GM23338 (cell line): ENCODE results near the gene MYL4.
"Not testable (repeated sequence)": the region's sequence is repeated elsewhere in the genome, so short reads cannot be mapped to it uniquely, and the experiment has no call there.

ENCODE experiments used
- CTCF ChIP-seq, 2 experiments: fragments of 200-600 bp in 1 of 2; sonication (generic) in 1 of 2; conservative IDR thresholded peaks; 2 replicates each; pipeline versions ENCODE4 v1.5.1 to v1.6.1; 2016 to 2017; ENCODE audit warnings: antibody characterized with exemption in 2 of 2, low read depth in 2 of 2, mild to moderate bottlenecking in 2 of 2, moderate library complexity in 1 of 2
- EZH2 ChIP-seq: fragments of 200-600 bp; sonication (generic); IDR thresholded peaks from one replicate; pipeline ENCODE4 v1.8.0; 2017; ENCODE audit warnings: antibody characterized with exemption, mild to moderate bottlenecking, low read depth; ENCODE audit not compliant: unreplicated experiment
- EZH2phosphoT487 ChIP-seq: fragments of 200-600 bp; sonication (generic); IDR thresholded peaks from one replicate; pipeline ENCODE4 v1.8.1; 2018; ENCODE audit warnings: antibody characterized with exemption; ENCODE audit not compliant: unreplicated experiment
- JUNB ChIP-seq: IDR thresholded peaks from one replicate; pipeline ENCODE4 v1.6.1; 2016; ENCODE audit warnings: antibody characterized with exemption; ENCODE audit not compliant: unreplicated experiment
- POLR2AphosphoS5 ChIP-seq: IDR thresholded peaks from 2 replicates; pipeline ENCODE4 v1.6.1; 2016; ENCODE audit warnings: antibody characterized with exemption, low read depth
- STAT1 ChIP-seq: IDR thresholded peaks from one replicate; pipeline ENCODE4 v1.6.1; 2016; ENCODE audit warnings: antibody characterized with exemption; ENCODE audit not compliant: unreplicated experiment
- TF ChIP-seq, protein P1 (sequence below): IDR thresholded peaks from 2 replicates; pipeline ENCODE4 v1.6.1; 2016; ENCODE audit warnings: antibody characterized with exemption

- not testable (repeated sequence) for TF ChIP-seq CTCF (conservative IDR thresholded peaks at IDR 0.05; ENCODE audit: low read depth in 2 of 2); POLR2AphosphoS5; EZH2; JUNB; STAT1; EZH2phosphoT487
- TF ChIP-seq, protein P1, sequence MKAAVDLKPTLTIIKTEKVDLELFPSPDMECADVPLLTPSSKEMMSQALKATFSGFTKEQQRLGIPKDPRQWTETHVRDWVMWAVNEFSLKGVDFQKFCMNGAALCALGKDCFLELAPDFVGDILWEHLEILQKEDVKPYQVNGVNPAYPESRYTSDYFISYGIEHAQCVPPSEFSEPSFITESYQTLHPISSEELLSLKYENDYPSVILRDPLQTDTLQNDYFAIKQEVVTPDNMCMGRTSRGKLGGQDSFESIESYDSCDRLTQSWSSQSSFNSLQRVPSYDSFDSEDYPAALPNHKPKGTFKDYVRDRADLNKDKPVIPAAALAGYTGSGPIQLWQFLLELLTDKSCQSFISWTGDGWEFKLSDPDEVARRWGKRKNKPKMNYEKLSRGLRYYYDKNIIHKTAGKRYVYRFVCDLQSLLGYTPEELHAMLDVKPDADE: not testable (repeated sequence)
These were observed 34.3 kb upstream of the MYL4 start for GRCh38 chr17:47174823-47175222.
